Suprapubic skin (tissue), 4 donors: Measurements from ENCODE around the gene MYO5C. TPM values are rescaled to one million over a fixed set of nuclear protein-coding genes. Genes with fewer than 3 reads are reported as not detected.
A peak's percentile ranks its signal among the peaks of the same experiment; 100 is the strongest.

Experiments used
- DNase-seq, 2 donors: peaks; one replicate each; pipeline ENCODE4 v3.0.0-alpha.2; 2019; ENCODE audit warnings: low spot score in 2 of 2
- H3K27ac ChIP-seq: fragments of 200-600 bp; sonication (generic); one replicate; pipeline ENCODE4 v1.5.1; 2019
- H3K27me3 ChIP-seq: fragments of 200-600 bp; sonication (generic); one replicate; pipeline ENCODE4 v1.5.1; 2019
- H3K36me3 ChIP-seq: fragments of 200-600 bp; sonication (generic); one replicate; pipeline ENCODE4 v1.5.1; 2019
- H3K4me1 ChIP-seq: fragments of 200-600 bp; sonication (generic); one replicate; pipeline ENCODE4 v1.5.1; 2019
- H3K4me3 ChIP-seq: fragments of 200-600 bp; sonication (generic); one replicate; pipeline ENCODE4 v1.5.1; 2019; ENCODE audit warnings: mild to moderate bottlenecking
- H3K9me3 ChIP-seq: fragments of 200-600 bp; sonication (generic); one replicate; pipeline ENCODE4 v1.5.1; 2019
- EP300 ChIP-seq: sonication (generic); formaldehyde crosslinking; IDR thresholded peaks from one replicate; pipeline ENCODE4 v1.6.1; 2017; ENCODE audit warnings: antibody characterized with exemption
- POLR2A ChIP-seq, 2 donors: fragments of 450-650 bp; IDR thresholded peaks; one replicate each; pipeline ENCODE4 v1.6.1; 2017; ENCODE audit warnings: antibody characterized with exemption in 2 of 2, mild to moderate bottlenecking in 2 of 2, moderate library complexity in 2 of 2
- POLR2AphosphoS5 ChIP-seq, 3 donors: sonication (generic); formaldehyde crosslinking; IDR thresholded peaks; one replicate each; pipeline ENCODE4 v1.6.1; 2017; ENCODE audit warnings: antibody characterized with exemption in 3 of 3
- WGBS: methylation state at CpG from one replicate; pipeline ENCODE4 v1.1.5; 2018; 5-methylcytosine and 5-hydroxymethylcytosine counted together
- total RNA-seq, 4 donors: library from RNA; depleted of rRNA; stranded (reverse); fragments of >200 nt; gene quantifications; one replicate each; pipeline ENCODE4 v1.1.0, GENCODE V29; 2016
- TF ChIP-seq, protein P1 (sequence below), 2 donors: fragments of 200-600 bp in 1 of 2; fragments of 450-650 bp in 1 of 2; sonication (generic) in 1 of 2; IDR thresholded peaks; one replicate each; pipeline ENCODE4 v1.5.1; 2016 to 2019; ENCODE audit warnings: antibody characterized with exemption in 2 of 2, mild to moderate bottlenecking in 1 of 2, moderate library complexity in 1 of 2

The MYO5C gene
- total RNA-seq, 4 donors from 2014 or later = 11.2 to 31.5 (median 14.9) TPM

DNA sequence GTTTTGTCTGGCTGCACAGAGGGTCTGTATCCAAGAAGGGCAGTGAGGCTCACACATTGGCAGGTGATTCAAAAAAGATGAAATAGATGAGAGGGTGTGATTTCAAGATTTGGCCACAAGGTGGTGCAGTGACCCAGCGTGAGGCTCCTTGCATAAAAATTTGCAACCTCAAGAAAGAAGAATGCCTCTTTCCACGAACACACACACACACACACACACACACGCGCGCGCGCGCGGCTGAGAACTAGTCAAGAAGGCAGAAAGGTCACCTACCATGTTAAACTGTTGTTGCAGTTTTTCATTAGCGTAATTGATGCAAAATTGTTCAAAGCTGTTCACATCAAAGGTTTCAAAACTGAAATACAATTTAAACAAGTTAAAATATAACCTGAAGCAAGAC lies 39.2 kb downstream of the MYO5C start:
- DNase-seq = peak in 1 of 2 donors; percentile 81
- no peaks in the 10 kb centered on the region for H3K9me3 ChIP-seq
- WGBS = 3% methylated on average over 10 of the region's 10 CpGs
- H3K27ac ChIP-seq = no peak overlapping the region
- H3K4me3 ChIP-seq = no peak overlapping the region
- H3K4me1 ChIP-seq = peaks cover 18% of the 10 kb centered on the region
- no peaks in the 10 kb centered on the region for H3K27me3 ChIP-seq
- TF ChIP-seq, protein P1, sequence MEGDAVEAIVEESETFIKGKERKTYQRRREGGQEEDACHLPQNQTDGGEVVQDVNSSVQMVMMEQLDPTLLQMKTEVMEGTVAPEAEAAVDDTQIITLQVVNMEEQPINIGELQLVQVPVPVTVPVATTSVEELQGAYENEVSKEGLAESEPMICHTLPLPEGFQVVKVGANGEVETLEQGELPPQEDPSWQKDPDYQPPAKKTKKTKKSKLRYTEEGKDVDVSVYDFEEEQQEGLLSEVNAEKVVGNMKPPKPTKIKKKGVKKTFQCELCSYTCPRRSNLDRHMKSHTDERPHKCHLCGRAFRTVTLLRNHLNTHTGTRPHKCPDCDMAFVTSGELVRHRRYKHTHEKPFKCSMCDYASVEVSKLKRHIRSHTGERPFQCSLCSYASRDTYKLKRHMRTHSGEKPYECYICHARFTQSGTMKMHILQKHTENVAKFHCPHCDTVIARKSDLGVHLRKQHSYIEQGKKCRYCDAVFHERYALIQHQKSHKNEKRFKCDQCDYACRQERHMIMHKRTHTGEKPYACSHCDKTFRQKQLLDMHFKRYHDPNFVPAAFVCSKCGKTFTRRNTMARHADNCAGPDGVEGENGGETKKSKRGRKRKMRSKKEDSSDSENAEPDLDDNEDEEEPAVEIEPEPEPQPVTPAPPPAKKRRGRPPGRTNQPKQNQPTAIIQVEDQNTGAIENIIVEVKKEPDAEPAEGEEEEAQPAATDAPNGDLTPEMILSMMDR (IDR thresholded peaks at IDR 0.05) = peak; percentile 72 to 75
- TF ChIP-seq EP300 = no peak
- H3K36me3 ChIP-seq = no peaks in the 10 kb centered on the region

DNA sequence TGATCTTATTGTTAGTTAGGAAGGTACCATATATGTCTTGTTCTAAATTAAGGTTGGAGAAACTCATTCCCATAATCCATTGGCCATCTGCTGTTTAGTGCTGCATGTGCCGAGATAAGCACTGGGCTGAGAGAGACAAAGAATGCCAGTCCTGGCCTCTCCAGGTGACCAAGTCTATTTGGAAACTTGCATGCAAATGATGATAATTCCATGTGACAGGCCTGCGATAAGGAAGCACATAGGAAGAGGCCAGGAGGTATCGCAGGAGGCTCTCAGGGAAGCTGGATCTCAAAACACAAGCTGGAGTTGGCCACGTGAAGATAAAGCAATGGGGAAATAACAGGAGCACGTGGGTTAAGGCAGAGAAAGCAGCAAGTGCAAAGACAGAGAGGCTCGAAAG lies 39.7 kb downstream of the MYO5C start:
- peaks cover 18% of the 10 kb centered on the region for H3K4me1 ChIP-seq
- TF ChIP-seq EP300 (no peak), POLR2AphosphoS5 (IDR thresholded peaks at IDR 0.05) (no peak), POLR2A (IDR thresholded peaks at IDR 0.05) (no peak)
- TF ChIP-seq, protein P1 (IDR thresholded peaks at IDR 0.05) = no peak
- WGBS = 56% methylated on average over 6 of the region's 6 CpGs
- H3K9me3 ChIP-seq = no peaks in the 10 kb centered on the region
- no peaks in the 10 kb centered on the region for H3K36me3 ChIP-seq
- H3K27ac ChIP-seq = no peak overlapping the region
- no peak overlapping the region for H3K4me3 ChIP-seq
- no peaks in the 10 kb centered on the region for H3K27me3 ChIP-seq
- no peak for DNase-seq

DNA sequence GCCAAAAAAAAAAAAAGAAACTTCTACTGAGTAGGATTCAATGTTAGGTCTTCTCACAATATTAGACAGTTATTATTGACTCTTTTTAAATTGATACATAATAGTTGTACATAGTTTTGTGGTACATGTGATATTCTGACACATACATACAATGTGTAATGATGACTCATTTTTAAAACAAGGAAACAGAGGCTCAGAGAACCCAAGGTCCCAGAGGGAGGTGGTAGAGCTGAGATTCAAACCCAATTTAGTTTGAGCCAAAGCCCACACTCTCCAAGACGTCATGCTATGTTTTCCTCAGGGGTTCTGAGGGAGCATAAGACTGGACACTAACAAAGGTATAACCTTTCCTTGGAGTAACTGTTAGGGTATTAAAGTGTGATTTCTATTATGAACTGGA lies 40.6 kb downstream of the MYO5C start:
- 59% methylated on average over 1 of the region's 1 CpG for WGBS
- no peaks in the 10 kb centered on the region for H3K9me3 ChIP-seq
- H3K27ac ChIP-seq = no peak overlapping the region
- no peaks in the 10 kb centered on the region for H3K36me3 ChIP-seq
- TF ChIP-seq, protein P1 (IDR thresholded peaks at IDR 0.05) = no peak
- H3K4me3 ChIP-seq = no peak overlapping the region
- H3K27me3 ChIP-seq = no peaks in the 10 kb centered on the region
- DNase-seq = no peak
- peaks cover 18% of the 10 kb centered on the region for H3K4me1 ChIP-seq

DNA sequence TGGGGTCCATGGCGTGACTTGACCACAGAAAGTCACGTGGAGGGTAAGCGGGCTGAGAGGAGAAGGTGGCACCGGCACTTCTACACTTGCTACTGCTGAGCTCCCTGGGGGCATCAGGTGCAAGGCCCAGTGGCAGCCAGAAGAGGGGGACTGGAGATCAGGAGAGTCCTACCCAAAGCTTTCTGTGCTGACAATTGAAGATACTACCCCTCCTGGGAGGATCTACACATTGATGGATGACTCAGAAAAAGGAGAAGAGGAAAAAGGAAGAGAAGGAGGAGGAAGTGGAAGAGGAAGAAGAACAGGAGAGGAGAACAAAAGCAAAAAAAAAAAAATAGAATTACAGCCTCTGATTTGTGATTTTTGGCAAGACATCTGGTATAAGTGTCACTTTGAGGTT lies 41.2 kb downstream of the MYO5C start:
- no peak for DNase-seq
- TF ChIP-seq POLR2AphosphoS5 (IDR thresholded peaks at IDR 0.05) = no peak
- TF ChIP-seq POLR2A (IDR thresholded peaks at IDR 0.05) = no peak
- TF ChIP-seq, protein P1 (IDR thresholded peaks at IDR 0.05) = no peak
- TF ChIP-seq EP300 = no peak
- H3K4me3 ChIP-seq = no peak overlapping the region
- no peak overlapping the region for H3K27ac ChIP-seq
- H3K9me3 ChIP-seq = no peaks in the 10 kb centered on the region
- 73% methylated on average over 4 of the region's 4 CpGs for WGBS
- H3K4me1 ChIP-seq = peaks cover 18% of the 10 kb centered on the region
- H3K27me3 ChIP-seq = no peaks in the 10 kb centered on the region
- no peaks in the 10 kb centered on the region for H3K36me3 ChIP-seq

DNA sequence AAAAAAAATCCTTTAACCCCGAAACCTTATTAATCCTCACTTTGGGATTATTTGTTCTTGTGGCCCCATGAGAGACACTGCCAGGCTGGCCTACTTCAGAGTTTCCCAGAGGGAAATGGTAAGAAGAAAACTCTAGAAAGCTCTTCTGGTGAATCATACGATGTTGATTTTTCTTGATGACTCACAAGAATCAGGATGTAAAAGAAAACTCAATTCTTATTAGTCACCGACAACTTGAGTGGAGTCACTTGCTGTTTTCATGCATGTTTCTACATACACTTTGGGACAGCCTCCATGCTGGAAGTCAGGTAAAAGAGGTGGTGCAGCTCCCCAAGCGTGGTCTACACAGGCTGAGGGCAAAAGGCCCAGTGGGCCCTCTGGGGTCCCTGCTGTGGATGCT lies 42.8 kb downstream of the MYO5C start:
- 48% methylated on average over 4 of the region's 4 CpGs for WGBS
- Histone ChIP-seq H3K4me1 (peaks cover 18% of the 10 kb centered on the region), H3K9me3 (no peaks in the 10 kb centered on the region), H3K36me3 (no peaks in the 10 kb centered on the region), H3K4me3 (no peak overlapping the region), H3K27ac (peak overlapping the region; percentile 16), H3K27me3 (no peaks in the 10 kb centered on the region)
- DNase-seq = no peak
- TF ChIP-seq POLR2A (IDR thresholded peaks at IDR 0.05) (no peak), POLR2AphosphoS5 (IDR thresholded peaks at IDR 0.05) (no peak), EP300 (no peak)
- TF ChIP-seq, protein P1 (IDR thresholded peaks at IDR 0.05) = no peak
